GM12874 (cell line): ENCODE results near the gene BZW1.

Source experiments
- CTCF ChIP-seq: IDR thresholded peaks from 2 replicates; pipeline ENCODE4 v1.5.1; 2011; ENCODE audit warnings: low read depth, mild to moderate bottlenecking, control low read depth, low read length, moderate library complexity; ENCODE audit not compliant: insufficient read depth

Gene BZW1

DNA sequence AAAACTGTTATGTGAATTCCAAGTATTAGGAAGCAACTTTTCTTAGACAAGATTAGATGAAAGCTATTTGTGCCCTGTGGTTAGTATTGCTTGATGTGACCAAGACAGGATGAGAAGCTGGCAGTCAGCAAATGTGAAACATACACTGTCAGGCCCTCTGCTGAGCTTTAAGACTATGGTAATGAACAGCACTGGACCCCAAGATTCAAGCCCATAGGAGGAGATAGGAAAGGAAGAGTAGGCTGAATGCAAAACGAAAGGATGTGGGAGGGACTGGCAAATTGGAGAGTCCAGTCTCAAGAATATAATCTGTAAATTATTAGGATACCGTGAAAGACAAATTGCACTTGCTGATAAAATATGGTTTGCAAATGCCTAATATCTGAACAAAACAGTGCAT lies 16.4 kb downstream of the BZW1 start:
- TF ChIP-seq CTCF = no peak

DNA sequence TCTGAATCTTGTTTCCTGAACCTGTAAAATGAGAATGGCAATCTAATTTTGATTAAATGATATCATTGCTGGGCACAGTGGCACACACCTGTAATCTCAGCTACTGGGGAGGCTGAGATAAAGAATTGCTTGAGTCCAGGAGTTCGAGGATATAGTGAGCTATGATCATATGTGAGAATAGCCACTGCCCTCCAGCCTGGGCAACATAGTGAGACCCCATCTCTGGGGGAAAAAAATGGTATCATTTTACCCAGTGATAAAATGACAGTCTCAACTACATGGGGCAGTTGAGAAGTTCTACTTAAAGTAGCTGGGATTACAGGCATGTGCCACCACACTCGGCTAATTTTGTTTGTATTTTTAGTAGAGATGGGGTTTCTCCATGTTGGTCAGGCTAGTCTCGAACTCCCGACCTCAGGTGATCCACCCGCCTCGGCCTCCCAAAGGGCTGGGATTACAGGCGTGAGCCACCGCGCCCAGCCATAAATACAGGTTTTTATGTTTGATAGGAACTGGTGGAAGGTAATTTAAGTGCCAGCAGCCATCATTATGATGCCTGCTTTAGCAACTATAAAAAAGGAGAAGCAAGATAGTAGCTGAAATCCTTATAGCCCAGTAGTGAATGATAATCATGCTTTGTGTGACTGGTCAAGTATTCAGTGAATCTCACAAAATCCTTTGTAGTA lies 17.0 kb downstream of the BZW1 start:
- no peak for TF ChIP-seq CTCF

DNA sequence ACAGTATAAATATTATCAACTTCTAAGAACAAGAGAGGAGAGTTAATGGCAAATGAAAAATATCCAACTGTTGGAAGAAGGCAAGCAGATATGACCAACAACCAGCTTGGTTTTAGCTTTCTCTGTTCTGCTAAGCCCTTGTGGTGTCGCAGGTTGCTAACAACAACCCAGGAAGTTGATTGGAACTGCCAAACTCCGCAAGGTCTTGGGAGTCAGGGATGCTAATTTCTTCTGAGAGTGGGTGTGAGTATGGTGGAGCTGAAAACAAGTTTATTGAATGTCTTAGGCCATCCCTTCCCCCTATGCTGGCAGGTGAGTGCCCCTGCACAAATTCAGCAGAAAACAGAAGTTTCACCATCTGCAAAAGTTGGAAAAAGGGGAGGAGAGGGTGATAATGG lies 17.5 kb downstream of the BZW1 start:
- no peak for TF ChIP-seq CTCF

- no peak for TF ChIP-seq CTCF
These were observed 23.0 kb downstream of the BZW1 start for GRCh38 chr2:200834701-200835100.

DNA sequence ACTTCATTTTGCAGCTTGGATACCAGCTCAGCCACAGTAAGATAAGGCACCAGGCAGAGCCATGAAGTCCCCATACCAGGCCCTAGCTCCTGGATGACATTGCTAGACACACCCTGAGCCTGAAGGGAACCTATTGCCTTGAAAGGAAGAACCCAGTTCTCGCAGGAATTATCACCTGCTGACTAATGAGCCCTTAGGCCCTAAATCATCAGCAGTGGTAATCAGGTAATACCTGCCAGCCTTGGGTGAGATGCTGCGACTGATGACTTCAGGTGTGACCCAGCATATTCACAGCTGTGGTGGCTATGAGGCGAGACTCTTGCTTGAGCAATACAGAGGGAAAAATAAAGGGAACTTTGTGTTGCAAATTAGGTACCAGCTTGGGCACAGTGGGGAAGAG lies 27.8 kb downstream of the BZW1 start:
- no peak for TF ChIP-seq CTCF

GRCh38 chr2:200843993-200844948 lies 32.6 kb downstream of the BZW1 start:
- no peak for TF ChIP-seq CTCF

- TF ChIP-seq CTCF = no peak
These were observed 33.5 kb downstream of the BZW1 start for GRCh38 chr2:200845194-200845593.
